ENCODE data around the gene SYT13.

GRCh38 chr11:45285250-45285828, 802 bp downstream of the SYT13 start:
- TF ChIP-seq POLR2A (IDR thresholded peaks at IDR 0.05) (no peak), POLR2AphosphoS5 (IDR thresholded peaks at IDR 0.05) (no peak)

All from upper lobe of left lung (tissue), 4 donors.